ENCODE results near the gene APOC4. TPM values are rescaled to one million over a fixed set of nuclear protein-coding genes. Genes with fewer than 3 reads are reported as not detected.

APOC4 gene
- total RNA-seq, 4 donors from 2014 or later: not detected

DNA sequence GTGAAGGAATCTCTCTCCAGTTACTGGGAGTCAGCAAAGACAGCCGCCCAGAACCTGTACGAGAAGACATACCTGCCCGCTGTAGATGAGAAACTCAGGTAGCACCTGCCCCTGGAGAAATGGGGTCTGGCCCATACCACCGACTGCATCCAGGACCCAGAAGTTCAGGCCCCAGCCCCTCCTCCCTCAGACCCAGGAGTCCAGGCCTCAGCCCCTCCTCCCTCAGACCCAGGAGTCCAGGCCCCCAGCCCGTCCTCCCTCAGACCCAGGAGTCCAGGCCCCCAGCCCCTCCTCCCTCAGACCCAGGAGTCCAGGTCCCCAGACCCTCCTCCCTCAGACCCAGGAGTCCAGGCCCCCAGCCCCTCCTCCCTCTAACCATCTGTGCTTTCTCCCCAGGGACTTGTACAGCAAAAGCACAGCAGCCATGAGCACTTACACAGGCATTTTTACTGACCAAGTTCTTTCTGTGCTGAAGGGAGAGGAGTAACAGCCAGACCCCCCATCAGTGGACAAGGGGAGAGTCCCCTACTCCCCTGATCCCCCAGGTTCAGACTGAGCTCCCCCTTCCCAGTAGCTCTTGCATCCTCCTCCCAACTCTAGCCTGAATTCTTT lies 6.8 kb downstream of the APOC4 start:
- WGBS, 2 donors: 91 to 97% methylated on average over 3 to 4 of the region's 5 CpGs
- no peak for DNase-seq (ENCODE audit: low spot score in 2 of 2)
- Histone ChIP-seq H3K4me1 (peaks cover 0 to 32% (median 9%) of the 10 kb centered on the region in 4 donors), H3K9me3 (no peaks in the 10 kb centered on the region), H3K27ac (peak overlapping the region in 1 of 4 donors; percentile 3), H3K27me3 (no peaks in the 10 kb centered on the region), H3K36me3 (peaks cover 0 to 15% (median 0%) of the 10 kb centered on the region in 3 donors), H3K4me3 (no peak overlapping the region)
- TF ChIP-seq EP300 (IDR thresholded peaks at IDR 0.05): no peak
- no peak for TF ChIP-seq POLR2A (IDR thresholded peaks at IDR 0.05)
- TF ChIP-seq, protein P1, sequence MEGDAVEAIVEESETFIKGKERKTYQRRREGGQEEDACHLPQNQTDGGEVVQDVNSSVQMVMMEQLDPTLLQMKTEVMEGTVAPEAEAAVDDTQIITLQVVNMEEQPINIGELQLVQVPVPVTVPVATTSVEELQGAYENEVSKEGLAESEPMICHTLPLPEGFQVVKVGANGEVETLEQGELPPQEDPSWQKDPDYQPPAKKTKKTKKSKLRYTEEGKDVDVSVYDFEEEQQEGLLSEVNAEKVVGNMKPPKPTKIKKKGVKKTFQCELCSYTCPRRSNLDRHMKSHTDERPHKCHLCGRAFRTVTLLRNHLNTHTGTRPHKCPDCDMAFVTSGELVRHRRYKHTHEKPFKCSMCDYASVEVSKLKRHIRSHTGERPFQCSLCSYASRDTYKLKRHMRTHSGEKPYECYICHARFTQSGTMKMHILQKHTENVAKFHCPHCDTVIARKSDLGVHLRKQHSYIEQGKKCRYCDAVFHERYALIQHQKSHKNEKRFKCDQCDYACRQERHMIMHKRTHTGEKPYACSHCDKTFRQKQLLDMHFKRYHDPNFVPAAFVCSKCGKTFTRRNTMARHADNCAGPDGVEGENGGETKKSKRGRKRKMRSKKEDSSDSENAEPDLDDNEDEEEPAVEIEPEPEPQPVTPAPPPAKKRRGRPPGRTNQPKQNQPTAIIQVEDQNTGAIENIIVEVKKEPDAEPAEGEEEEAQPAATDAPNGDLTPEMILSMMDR (IDR thresholded peaks at IDR 0.05): no peak

DNA sequence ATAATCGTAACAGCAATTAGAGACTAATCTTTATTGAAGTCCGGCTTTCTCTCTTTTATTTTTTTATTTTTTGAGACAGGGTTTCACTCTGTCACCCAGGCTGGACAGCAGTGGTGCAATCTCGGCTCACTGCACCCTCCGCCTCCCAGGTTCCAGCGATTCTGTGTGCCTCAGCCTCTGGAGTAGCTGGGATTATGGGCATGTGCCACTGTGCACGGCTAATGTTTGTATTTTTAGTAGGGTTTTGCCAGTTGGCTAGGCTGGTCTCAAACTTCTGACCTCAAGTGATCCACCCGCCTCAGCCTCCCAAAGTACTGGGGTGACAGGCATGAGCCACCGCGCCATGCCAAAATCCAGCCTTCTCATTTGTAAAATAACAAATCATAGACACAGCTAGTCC lies 7.5 kb downstream of the APOC4 start:
- no peak for DNase-seq (ENCODE audit: low spot score in 2 of 2)
- Histone ChIP-seq H3K4me1 (peaks cover 0 to 37% (median 12%) of the 10 kb centered on the region in 4 donors), H3K9me3 (no peaks in the 10 kb centered on the region), H3K4me3 (no peak overlapping the region), H3K27ac (peak overlapping the region in 1 of 4 donors; percentile 3), H3K27me3 (no peaks in the 10 kb centered on the region), H3K36me3 (peaks cover 0 to 15% (median 0%) of the 10 kb centered on the region in 3 donors)
- WGBS, 2 donors: 59 to 68% methylated on average over 9 of the region's 9 CpGs
- TF ChIP-seq EP300 (IDR thresholded peaks at IDR 0.05): no peak
- TF ChIP-seq POLR2A (IDR thresholded peaks at IDR 0.05): no peak
- TF ChIP-seq, protein P1 (IDR thresholded peaks at IDR 0.05): no peak

DNA sequence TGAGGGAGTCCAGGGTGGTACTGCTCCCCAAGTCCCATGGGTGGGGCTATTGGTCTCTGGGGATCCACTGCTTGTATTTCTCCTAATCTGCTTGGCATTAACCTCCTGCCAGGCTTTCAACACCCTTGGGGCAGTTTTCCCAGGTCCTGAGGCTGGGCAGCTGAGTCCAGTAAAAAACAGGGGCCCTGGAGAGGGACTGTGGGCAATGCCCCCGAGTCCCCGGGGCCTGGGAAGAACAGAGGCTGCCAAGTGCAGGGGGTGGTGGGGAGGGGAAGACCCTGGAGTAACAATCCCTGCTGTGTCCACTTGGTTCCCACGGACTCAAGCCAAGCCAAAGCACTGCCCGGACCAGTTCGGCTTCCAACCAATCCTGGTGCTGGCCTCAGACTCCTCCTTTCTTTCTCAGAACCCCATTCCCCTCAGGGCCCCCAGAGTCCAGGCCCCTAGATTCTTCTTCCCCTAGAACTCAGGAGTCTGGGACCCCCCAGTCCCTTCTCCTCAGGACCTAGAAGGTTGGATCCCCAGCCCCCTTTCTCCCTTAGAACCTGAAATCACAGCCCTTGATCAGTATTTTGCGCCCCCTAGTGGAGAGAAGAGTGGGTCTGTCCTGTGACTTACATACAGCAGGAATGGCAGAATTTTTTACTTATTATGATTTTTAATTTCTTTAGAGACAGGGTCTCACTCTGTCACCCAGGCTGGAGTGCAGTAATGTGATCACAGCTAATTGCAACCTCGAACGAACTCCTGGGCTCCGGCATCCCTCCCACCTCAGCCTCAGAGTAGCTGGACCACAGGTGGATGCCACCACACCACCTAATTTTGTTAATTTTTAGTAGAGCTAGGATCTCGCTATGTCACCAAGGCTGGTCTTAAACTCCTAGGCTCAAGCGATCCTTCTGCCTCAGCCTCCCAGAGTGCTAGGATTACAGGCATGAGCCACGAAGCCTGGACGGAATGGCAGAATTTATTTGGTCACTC lies 9.4 kb downstream of the APOC4 start:
- 35 to 45% methylated on average over 13 of the region's 13 CpGs for WGBS, 2 donors
- DNase-seq (ENCODE audit: low spot score in 2 of 2): peak; percentile 27 to 86
- H3K4me1 ChIP-seq: peaks cover 0 to 45% (median 21%) of the 10 kb centered on the region in 4 donors
- no peaks in the 10 kb centered on the region for H3K9me3 ChIP-seq
- peak overlapping the region in 3 of 4 donors; percentile 24 to 75 (median 59) for H3K27ac ChIP-seq
- peaks cover 0 to 15% (median 0%) of the 10 kb centered on the region in 3 donors for H3K36me3 ChIP-seq
- no peaks in the 10 kb centered on the region for H3K27me3 ChIP-seq
- TF ChIP-seq EP300 (IDR thresholded peaks at IDR 0.05) (no peak), POLR2A (IDR thresholded peaks at IDR 0.05) (no peak)
- TF ChIP-seq, protein P1 (IDR thresholded peaks at IDR 0.05): peak; percentile 79 to 87 (median 84)
- H3K4me3 ChIP-seq: no peak overlapping the region

DNA sequence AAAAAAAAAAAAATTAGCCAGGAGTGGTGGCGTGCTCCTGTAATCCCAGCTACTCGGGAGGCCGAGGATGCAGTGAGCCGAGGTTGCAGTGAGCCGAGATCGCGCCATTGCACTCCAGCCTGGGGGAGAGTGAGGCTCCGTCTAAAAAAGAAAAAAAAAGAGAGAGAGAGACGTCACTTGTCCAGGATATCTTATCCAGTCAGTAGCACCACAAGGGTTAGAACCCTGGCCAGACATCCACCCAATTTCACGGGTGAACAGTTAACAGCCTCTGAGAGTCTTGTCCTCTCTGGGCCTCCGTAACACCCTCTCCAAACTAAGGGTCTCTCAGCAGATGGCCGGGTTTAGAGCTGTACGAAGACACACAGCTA lies 12.2 kb downstream of the APOC4 start:
- no peaks in the 10 kb centered on the region for H3K9me3 ChIP-seq
- H3K27ac ChIP-seq: peak overlapping the region; percentile 80 to 97 (median 88)
- H3K4me3 ChIP-seq: peak overlapping the region; percentile 64 to 100 (median 72)
- H3K4me1 ChIP-seq: peaks cover 0 to 72% (median 32%) of the 10 kb centered on the region in 4 donors
- H3K27me3 ChIP-seq: no peaks in the 10 kb centered on the region
- 30 to 37% methylated on average over 13 of the region's 13 CpGs for WGBS, 2 donors
- peaks cover 0 to 14% (median 0%) of the 10 kb centered on the region in 3 donors for H3K36me3 ChIP-seq
- DNase-seq (ENCODE audit: low spot score in 2 of 2): no peak
- TF ChIP-seq, protein P1 (IDR thresholded peaks at IDR 0.05): no peak
- TF ChIP-seq POLR2A (IDR thresholded peaks at IDR 0.05) (no peak), EP300 (IDR thresholded peaks at IDR 0.05) (no peak)
